NOMO-1 treated with DMSO at 0.1 percent for 48 hours (cell line): ENCODE results near the gene COG4.

Source experiments
- DNase-seq: peaks from one replicate; lab custom pipeline; 2025; ENCODE audit not compliant: unreplicated experiment; lab: John Stamatoyannopoulos, UW

Gene COG4

DNA sequence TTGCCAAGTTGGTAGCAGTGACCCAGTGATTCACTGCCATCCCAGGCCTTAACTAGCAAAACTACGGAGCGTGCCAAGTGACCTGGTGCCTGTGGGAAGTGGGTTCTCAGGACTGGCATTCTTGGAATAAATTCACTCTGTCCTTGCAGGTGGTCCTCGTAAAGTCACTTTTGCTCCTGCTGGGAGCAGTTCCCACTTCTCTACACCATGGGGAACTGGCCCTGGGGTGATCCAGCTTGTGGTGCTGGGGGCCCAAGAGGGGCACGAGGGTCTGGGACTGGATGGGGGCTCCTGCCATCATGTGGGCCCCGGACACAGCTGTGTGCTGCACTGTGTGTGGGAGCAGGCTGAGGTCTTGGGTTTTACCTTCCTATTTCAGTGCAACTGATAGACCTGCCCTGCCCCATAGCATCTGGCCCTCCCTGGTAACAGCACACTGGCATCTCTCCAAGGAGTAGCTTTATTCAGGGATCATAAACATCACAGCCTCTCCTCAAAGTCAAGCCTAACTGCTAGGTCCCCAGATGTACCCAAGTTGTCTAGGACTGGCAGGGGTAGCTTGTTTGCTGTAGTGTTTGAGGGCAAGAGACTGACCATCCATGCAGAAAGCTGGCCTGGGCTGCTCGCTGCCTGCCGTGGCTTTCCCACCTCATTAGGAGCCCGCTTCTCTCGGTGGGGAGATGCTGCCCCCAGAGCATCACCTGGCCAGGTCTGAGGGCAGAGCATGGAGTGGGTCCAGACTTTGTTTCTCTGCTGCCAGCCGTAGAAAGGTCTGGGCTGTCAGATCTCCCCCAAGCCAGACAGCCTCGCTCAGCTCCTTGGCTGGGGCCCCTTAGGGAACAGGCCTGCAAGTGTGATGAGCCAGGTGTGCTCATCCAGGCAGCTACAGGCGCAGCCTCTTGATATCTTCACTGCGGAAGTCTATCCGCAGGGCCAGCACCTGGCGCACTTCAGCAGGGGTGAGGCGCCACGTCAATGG lies 42.9 kb downstream of the COG4 start:
- DNase-seq: no peak

DNA sequence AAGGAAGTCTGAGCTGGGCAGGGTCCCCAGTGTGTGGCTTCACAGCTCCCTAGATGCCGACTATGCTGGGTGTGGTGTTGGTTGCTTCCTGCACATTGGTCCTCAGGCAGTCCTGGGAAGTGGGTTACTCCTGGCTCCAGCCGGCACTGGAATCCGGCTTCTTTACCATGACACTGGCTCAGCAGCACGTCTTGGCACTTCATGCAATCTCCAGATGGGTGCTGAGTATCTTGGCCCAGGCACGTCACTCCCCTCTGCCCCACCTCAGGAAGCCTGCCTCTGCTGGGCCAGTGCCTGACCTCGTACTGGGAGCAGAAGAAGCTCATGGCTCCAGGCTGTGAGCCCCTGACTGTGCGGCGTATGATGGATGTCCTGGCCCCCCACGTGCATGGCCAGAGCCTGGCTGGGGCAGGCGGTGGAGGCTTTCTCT lies 44.4 kb downstream of the COG4 start:
- DNase-seq: no peak

- no peak for DNase-seq
Measured at GRCh38 chr16:70478169-70478568, 45.2 kb downstream of the COG4 start.

- peak; percentile 91 for DNase-seq
Measured at GRCh38 chr16:70476272-70477020, 46.9 kb downstream of the COG4 start.

DNA sequence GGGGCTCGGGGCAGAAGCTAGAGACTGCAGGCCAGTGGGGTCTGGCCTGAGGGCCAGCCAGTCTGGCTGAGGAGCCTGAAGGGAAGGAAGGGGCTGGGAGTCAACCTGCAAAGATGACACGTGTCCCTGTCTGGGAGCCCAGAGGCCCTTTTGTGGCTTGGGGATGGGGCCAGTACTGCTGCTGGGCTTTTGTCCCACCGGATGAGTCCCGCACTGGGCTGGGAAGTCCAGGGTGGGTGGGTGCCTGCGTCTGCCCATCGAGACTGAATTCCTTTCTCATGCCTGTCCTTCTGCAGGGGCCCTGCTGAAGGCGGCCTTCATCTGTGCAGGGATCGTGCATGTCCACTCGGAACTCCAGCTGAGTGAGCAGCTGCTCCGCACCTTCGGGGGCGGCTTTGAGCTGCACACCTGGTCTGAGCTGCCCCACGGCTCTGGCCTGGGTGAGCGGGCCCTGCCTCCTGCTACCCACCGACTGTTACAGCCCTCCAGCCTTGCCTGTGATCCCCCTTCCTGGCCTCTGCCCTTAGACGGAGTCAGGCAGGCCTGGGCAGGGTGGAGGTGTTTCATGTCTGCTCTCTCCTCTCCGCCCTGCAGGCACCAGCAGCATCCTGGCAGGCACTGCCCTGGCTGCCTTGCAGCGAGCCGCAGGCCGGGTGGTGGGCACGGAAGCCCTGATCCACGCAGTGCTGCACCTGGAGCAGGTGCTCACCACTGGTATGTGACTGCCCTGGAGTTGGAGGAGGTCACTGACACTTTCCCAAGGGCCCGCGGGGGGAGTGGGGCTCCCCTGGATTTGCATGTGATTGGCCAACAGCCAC lies 48.1 kb downstream of the COG4 start:
- no peak for DNase-seq

DNA sequence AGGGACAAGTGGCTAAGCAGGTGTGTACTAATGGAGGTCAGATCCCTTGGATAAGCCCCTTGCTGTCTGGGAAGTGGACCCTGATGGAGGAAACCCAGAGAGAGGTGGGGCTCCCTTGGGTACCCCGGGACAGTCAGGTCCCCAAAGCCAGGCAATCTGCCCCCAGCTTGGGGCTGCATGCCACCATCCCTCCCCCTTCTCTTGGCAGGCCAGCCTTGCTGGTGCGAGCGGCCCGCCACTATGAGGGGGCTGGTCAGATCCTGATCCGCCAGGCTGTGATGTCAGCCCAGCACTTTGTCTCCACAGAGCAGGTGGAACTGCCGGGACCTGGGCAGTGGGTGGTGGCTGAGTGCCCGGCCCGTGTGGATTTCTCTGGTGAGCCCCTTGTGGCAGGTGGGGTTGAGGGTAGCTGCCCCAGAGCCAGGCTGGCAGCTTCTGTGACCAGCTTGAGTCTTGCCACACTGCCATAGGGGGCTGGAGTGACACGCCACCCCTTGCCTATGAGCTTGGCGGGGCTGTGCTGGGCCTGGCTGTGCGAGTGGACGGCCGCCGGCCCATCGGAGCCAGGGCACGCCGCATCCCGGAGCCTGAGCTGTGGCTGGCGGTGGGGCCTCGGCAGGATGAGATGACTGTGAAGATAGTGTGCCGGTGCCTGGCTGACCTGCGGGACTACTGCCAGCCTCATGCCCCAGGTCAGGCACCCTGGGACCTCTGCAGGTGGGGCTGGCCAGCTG lies 48.9 kb downstream of the COG4 start:
- no peak for DNase-seq

DNA sequence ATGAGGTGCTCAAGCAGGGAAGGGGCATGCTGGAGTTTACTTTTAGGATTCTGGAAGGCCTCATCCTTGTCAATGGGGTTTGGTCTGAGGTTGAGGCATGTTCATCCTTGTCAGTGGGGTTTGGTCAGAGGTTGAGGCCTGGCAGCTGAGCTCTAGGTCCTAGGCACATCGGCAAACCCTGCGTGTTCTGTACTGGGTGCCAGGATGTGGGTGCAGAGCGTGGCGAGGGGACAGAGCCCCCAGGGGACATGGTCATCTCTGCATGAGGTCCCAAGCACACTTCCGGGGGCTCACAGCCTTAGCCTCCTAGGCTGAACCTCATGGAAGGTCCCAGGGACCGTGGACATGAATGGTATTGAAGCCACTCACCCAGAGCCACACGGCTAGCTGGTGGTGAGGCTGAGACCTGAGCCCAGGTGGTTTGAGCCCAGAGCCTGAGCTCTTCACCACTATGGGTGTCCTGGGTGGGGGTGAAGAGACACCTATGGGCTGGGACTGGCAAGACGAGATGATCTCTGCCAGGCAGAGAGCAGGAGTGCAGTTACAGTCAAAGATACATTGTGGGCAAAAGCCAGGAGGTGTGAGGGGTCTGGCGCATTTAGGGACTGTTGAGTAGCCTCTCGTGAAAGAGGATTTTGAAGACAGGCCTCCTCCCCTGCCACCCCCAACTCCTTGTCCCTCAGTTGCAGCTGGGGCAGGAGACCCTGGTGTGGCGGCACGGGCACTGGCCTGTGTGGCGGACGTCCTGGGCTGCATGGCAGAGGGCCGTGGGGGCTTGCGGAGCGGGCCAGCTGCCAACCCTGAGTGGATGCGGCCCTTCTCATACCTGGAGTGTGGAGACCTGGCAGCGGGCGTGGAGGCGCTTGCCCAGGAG lies 49.7 kb downstream of the COG4 start:
- no peak for DNase-seq

DNA sequence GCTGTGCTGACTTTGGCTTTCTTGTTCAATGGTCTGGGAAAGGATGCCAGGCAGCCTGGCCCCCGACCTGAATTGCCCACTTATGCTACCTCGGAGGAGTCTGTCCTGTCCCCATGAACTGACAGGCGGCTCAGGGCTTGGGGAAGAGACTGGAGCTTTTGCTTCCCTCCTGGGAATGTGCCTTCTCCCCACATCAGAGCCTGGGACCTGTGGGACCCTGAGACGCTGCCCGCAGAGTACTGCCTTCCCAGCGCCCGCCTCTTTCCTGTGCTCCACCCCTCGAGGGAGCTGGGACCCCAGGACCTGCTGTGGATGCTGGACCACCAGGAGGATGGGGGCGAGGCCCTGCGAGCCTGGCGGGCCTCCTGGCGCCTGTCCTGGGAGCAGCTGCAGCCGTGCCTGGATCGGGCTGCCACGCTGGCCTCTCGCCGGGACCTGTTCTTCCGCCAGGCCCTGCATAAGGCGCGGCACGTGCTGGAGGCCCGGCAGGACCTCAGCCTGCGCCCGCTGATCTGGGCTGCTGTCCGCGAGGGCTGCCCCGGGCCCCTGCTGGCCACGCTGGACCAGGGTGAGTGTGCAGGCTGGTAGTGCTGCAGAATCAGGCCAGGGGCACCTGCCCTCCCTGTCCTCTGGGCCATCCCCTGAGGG lies 50.4 kb downstream of the COG4 start:
- no peak for DNase-seq

GRCh38 chr16:70470927-70471341 lies 52.4 kb downstream of the COG4 start:
- no peak for DNase-seq

DNA sequence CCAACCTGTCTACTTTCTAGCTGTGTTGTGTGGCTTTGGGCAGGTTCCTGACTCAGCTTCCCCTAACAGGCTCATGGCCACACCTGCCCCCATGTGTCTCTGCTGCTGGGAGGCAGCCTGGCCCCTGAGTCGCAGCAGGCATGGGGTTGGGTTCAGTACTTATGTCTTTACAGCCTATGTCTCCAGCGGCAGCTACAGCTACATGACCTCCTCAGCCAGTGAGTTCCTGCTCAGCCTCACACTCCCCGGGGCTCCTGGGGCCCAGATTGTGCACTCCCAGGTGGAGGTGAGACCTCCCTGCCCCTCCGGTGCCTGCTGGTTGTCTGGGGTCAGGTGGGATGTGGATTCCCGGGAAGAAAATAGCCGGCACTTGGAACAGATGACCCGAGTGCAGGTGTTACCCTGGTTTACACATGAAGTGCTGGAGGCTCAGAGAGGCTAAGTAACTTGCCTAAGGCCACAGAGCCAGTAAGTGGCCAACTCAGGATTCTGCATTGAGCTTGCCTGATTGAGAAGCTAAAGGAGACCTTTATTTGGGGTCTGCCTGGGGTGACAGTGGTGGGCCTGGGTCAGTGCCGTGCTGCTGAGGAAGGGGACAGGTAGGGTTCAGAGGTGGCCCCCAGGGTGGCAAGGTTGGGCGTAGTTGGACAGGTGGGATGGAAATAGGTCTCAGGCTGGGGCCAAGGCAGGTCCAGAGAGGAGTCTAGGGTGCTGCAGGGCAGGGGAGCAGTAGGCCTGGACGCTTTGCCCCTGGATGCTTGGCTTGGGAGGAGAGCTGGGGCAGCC lies 53.0 kb downstream of the COG4 start:
- DNase-seq: no peak

DNA sequence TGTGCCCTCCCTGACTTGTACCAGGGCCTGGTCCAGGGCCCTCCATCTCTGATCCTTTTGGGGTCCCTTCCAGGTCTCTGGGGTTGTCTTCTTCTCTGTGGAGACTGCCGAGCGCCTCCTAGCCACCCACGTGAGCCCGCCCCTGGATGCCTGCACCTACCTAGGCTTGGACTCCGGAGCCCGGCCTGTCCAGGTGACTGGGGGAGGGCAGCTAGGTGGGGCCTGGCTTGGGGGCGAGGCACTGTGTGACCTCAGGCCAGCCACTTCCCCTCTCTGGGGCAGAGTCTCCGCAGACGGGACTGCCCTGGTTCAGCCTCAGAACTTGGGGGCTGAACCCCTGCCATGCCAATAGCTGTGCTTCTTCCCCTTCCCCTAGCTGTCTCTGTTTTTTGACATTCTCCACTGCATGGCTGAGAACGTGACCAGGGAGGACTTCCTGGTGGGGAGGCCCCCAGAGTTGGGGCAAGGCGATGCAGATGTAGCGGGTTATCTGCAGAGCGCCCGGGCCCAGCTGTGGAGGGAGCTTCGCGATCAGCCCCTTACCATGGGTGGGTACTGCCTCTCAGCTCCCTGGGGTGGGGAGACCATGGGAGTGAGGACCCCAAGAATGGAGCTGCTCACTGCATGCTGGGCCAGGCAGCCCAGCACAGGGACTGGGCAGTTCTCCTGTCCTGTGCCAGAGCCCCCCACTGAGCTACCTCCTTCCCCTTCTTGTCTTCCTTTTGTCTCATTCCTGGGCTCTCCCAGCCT lies 54.4 kb downstream of the COG4 start:
- no peak for DNase-seq

DNA sequence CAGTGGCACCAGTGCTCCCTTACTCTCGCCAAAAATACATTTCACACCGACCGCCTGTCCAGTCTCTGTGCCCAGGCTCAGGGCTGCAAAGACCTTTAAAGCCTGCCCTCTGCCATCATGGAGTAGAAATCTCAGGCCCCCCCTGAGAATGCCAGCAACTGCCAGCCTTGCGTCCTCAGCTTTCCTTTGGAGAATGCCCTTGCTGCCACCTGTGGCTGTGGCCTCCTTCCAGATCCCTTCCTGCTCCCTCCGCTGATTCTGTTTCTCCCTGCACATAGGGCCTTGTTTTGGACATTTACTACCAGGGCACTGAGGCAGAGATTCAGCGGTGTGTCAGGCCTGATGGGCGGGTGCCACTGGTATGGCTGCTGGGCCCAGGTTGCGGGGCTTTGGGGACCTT lies 55.7 kb downstream of the COG4 start:
- no peak for DNase-seq

DNA sequence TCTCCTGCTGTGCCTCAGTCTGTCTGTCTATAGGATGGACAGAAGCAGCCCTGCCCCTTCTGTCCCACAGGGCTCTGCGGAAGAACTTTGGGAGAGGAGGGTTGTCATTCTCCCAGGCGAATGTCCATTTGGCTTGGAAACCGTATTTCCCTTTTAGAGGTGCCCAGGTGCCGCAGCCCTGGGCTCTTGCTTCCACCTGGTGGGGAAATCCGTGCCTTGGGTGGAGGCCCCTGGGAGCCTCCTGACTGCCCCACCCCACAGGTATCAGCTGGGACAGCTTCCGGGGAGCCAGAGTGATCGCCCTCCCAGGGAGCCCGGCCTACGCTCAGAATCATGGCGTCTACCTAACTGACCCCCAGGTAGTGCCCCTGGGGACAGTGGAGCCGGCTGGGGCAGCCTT lies 56.2 kb downstream of the COG4 start:
- DNase-seq: no peak

GRCh38 chr16:70466805-70467076 lies 56.6 kb downstream of the COG4 start:
- no peak for DNase-seq

- DNase-seq: no peak
Measured at GRCh38 chr16:70465999-70466804, 57.2 kb downstream of the COG4 start.

GRCh38 chr16:70463235-70463634 lies 60.1 kb downstream of the COG4 start:
- no peak for DNase-seq

GRCh38 chr16:70460737-70461261 lies 62.6 kb downstream of the COG4 start:
- DNase-seq: no peak
